GM18517 (cell line): ENCODE results near the gene PLEKHG4B.
"Not testable (repeated sequence)": the region's sequence is repeated elsewhere in the genome, so short reads cannot be mapped to it uniquely, and the experiment has no call there.

Source experiments
- ATAC-seq: cut with Tn5 transposase; IDR thresholded peaks from one replicate; pipeline ENCODE4 v1.9.1; 2021; ENCODE audit warnings: mild to moderate bottlenecking, moderate library complexity; ENCODE audit not compliant: unreplicated experiment

The PLEKHG4B gene

DNA sequence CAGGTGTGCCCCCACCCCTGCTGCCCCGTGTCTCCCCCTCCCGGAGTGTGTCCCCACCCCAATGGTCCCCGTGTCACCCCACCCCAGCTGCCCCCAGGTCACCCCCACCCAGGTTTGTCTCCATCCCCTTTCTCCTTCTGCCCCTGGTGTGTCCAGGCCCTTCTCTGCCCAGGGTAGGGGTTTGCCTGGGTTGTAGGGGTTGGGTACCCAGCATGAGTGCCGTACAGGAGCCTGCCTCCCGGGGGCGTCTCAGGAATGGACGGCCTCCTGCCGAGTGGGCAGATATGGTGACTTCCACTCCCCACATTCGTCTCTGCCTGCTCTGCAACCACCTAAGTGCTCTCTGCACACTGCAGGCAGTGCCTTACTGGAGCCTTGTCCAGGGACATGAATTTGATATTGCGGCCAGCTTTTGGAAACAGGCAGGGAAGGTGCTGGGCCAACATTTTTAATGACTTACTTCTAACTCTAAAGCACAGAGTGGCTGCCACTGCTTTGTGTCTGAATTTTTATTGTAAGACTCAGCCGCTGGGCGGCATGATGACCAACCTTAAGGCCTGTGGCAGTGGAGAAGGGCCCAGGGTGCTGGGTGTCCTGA lies 106.0 kb downstream of the PLEKHG4B start:
- ATAC-seq, result no peak

DNA sequence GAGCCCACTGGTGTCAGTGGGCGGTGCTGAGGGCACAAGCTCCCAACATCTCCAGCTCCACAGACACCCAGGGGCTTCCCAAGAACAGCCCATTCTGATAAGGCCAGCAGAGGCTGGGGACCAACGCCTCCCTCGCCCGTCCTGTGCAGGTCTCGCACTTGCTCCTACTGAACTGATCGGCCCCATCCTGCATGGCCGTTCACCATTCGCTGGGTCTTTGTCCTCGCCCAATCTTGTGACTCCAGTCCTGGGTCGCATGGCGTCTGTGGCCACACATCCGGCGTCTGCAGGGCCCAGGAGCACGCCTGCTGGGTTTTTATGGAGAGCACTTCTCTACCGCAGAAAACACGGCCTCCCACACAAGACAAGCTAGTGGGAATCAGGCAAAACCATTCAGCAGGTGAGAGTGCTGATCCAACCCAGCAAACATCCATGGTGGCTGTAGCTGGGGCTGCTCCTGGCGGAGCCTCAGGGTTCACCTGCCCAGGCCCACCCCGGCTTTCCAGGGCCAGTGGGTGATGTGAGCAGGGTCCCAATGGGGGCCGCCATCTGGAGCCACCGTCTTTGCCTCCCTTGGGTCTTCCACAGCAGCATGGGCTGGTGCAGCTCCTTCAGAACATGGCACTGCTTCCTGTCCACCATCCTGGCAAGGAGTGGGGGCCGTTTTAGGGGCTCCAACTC lies 106.7 kb downstream of the PLEKHG4B start:
- ATAC-seq, result no peak

DNA sequence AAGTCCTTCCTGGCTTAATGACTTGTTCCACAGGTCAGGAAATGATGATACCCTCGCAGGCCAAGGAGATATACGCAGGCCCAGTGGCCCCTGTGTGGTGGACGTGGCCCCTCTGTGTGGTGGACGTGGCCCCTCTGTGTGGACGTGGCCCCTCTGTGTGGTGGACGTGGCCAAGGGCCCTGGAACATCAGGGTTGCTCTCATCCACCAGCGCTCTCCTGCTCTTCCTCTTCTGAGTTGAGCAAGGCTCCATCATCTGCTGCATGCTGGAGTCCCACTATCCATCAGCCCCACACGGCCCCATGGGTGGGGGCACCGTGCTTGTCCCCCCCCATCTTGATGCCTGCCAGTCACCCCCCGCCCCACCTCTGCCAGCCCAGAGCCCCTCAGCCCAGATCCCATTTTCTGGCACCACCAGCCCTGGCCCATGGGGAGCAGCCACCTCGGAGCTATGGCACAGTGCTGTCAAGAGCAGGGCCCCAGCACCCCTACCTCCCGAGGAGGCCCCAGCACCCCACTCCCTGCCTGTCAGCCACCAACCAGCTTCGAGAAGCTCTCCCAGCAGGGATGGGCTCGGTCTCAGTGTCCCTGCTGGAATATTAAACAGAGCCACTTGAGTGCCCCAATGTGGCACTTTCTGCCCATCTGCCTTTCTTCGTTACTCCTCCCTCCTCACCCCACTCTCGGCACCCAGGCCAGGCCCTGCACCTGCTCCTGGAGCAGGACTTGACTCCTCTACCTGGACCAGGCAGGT lies 107.4 kb downstream of the PLEKHG4B start:
- no peak for ATAC-seq

DNA sequence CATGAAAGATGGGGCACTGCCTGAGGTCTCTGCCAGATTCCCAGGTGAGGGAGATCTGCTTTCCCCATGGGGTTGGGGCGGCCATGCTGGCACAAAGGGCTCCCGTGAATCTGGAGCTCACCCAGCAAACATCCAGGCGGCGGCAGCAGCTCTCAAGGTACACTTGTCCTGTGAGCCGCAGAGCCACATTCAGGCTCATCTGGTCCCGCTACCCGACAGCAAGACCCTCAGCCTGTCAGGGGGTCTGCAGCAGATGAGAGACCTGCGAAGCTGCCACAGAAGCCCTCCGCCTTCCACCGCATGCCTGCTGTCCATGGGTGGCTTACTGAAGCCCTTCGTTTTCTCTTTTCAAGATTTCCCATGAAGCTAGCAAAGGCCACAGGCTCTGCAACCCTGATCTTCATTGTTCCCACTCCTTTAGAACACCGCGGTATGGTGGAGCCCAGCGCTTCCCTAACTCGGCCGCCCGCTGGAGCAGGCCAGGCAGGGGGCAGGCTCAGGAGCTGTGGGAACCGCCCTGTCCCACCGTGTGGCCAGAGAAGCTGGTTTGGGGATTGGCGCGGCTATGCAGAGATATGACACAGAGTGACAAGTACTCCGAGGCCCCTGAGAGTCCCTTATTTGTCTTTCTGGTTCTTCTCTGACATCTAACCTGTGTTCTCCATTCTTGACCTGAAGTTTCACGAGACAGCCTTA lies 108.1 kb downstream of the PLEKHG4B start:
- no peak for ATAC-seq

DNA sequence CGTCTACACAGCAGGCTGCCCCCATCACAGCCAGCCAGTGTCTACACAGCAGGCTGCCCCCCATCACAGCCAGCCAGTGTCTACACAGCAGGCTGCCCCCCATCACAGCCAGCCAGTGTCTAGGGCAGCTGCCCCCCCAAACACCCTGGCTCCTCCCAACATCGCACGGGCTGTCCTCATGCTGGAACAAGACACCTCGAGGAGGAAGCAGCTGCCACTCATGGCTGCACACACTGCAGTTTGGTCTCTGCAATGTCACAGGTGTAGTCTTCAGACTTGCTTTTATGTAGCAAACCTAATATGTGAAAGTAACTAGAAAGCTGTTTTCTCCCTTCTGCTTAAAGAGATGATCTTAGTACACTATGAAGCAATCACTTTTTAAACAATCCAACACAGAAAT lies 109.0 kb downstream of the PLEKHG4B start:
- no peak for ATAC-seq

DNA sequence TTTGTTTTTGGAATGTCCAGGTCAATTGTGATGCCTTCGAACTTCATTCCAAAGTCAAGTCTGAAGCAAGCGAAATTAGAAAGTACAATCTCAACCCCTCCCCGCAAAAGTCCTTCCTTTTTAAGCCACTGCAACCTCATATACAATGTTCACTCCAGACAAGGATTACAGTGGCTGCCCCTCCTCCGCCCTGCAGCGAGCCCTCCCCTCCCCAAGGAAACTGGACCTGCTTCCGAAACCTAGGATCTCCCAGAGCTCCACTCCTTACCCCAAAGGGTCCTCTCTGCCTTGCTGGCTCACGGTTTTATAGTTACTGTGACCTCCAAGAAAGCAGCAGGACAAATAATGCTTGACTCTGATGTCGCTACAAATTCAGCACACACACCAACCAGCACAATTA lies 109.7 kb downstream of the PLEKHG4B start:
- ATAC-seq, result no peak

DNA sequence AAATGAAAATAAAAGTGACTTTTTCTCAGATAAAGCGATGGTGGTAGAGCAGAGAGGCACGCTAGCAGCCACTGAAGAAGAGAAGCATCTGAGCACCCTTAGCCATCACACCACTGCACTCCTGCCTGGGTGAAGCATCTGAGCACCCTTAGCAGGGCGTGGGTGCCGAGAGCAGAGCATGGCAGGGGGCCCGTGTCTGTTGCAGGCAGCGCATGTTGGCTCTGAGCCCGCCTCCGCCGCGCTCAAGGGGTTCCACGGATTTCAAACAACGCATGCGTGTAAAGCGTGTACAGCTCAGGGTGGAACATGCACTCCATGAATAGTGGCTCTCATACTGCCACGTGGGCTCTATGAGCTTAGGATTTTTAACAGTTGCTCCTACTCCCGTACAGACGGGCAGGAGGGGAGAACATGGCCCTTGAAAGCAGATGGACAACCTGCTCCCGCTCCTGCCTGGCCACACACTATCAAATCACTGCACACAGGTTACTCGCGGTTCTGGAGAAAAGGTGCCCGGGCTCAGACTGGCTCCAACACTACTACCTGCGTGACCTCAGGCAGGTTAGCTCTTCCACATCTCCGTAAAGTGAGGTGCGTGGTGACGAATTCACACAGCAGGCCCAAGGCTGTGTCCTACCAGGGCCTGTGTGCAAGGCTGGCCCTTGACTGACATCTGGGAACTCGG lies 111.4 kb downstream of the PLEKHG4B start:
- no peak for ATAC-seq

DNA sequence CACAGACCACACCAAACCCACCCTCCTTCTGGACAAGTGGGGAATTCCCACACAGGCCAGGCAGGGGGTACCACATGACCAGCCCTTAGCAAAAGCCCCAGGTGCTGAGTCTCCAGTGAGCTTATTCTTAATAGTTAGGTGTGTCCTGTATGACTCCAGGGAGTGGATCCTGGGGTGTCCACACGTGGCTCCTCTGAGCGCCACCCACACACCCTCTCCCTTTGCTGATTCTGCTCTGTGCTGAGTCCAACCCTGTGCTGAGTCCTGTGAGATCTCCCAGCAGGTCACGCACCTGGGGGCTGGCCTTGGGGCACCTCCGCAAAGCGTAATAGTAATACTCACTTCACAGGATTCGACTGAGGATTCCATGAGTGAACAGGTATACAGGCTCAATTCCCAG lies 112.0 kb downstream of the PLEKHG4B start:
- ATAC-seq, result no peak

DNA sequence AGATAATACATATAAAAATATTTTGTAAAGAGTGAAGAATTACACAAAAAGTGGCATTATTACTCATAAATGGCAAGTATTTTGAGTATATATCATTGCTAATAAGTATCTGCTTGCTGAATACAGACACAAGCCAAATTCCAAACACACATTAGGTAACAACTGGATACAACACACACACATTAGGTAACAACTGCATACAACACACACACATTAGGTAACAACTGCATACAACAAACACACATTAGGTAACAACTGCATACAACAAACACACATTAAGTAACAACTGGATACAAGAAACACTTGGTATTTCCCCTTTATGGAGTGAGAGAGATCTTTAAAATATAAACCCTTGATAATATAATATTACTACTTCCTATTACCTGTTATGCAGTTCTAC lies 112.5 kb downstream of the PLEKHG4B start:
- ATAC-seq, result no peak

DNA sequence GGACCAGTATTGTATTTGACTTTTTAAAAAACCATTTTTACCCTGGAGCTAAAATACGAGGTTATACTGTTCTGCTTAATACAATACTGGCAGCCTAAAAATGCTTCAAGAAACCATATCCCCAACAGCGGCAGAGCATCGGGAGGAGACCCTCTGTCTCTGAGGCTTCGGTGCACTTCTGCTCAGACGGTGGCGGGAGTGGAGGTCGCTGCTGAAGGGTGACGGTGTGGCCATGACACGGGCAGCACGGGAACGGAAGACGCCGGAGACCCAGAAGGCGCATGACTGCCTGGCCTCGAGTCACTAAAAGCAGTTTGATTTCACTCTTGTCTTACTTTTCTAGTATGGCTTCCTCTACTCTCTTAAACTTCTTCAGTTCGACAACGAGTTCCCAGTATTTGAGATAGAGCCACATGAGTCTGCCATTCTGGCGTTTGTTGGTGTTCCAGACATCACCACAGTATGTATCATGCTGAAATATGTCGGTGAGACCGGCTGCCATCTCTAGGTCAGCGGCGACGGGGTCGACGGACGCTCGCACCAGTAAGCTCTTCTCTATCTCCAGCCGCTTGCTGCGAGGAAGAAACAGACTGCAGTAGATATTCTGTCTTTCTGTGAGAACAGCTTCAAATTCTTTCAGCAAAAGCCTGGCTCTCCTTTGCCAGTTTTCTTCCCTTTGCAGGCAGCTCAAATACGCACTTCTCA lies 113.2 kb downstream of the PLEKHG4B start:
- no peak for ATAC-seq

DNA sequence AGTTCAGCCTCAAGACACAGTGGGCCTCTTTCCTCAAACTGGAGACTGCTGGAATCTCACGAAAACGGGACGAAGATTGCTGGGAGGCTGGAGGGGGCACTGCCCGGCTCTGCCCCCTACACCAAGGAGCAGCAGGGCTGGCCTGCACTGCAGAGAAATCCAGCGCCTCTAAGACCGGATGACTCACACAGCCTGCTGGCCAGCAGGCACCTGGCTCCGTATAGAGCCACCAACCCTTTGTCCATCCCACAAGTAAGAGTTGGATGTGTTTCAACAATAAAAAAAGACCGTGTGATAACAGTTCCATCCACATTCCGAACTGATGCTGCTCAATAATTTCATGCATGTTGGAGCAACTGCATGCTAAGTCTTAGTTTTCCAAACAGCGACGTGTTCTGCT lies 114.4 kb downstream of the PLEKHG4B start:
- no peak for ATAC-seq

DNA sequence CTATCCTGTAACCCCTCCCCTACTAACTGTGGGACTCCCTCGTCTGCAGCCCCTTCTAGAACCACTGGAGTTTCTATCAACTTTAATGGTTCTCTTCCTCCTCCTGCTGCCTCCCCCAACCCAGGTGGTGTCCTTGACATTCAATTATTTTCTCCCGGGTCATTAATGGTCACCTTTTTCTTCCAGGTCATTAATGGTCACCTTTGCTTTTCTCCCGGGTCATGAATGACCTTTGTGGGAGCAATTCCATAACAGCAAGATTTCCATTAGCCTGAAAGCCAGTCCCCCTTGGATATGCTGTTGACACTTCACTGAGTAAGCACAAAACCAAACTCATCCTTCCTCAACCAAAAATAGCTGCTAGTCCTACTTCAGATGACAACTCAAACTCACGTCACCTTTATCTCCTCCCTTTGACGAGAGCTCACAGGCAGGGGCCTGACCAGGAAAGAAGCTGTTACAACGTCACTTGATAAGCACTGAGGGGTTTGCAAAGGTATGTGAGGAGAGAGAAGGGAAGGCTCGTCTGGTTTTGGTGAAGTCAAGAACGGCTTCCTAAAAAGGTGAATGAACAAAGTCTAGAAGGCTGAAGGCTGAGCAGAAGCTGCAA lies 115.1 kb downstream of the PLEKHG4B start:
- no peak for ATAC-seq

DNA sequence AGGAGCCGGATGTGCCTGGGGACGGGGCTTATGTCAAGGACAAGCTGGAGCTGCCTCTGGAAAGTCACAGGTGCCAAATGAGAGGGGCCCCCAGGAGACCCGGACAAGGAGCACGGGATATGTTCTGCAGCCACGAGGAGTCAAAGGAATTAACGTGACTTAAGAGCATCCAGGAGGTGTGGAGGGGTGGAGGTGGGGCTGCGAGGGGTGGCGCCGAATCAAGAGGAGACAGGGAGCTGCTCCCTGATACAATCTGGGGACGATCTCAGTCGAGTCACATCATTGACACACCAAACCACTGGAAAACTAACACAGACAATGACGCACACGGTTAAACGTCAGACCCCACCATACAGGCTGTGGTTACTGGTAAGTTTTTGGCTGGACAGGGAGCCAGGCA lies 115.6 kb downstream of the PLEKHG4B start:
- no peak for ATAC-seq

DNA sequence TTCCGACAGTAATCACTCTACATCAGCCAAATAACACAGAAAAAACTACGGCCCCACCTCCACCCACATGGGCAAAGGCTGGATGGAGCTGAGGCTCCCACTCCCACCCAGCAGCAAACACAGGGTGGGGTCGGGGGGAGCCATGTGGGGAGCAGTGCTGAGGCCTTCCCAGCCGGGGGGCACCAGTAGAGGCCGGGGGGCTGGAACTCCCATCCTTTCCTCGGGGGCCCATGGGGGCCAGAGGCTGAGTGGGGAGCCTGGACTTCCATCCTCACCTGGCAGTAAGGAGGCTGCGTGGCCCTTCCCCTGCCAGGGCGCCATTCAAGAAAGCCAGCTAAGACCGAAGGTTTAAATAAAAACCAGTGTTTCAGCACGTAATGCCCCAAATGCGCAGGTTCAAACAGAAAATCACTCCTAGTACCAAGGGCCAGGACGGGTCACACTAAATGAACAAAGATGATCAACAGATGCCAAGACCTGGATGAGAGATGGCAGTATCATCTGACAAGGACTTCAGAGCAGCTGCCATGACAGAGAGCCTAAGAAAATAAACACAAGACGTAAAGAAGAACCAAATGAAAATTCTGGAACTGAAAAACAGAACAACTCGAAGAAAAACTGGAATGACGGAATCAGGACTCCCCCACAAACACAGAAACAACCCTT lies 116.6 kb downstream of the PLEKHG4B start:
- ATAC-seq, result no peak

DNA sequence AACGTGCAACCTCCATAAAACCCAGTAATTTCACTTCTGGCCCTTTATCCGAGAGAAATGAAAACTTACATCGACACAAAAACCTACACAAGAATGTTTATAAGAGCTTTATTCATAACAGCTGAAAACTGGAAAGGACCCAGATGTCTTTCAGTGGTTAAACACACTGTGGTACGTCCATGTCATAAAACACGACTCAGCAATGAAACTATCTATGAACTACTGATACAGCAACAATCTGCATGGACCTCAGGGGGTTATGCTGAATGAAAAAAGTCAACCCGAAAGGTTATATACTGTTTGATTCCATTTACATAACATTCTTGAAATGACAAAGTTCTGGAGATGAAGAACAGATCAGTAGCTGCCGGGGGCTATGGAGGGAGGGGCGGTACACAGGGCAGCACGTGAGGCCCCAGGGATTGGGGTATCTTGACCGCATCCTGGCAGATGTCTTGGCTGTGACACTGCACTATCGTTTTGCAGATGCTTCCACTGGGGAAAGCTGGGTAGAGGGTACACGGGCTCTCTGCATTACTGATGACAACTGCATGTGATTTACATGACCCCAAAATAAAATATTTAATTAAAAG lies 121.9 kb downstream of the PLEKHG4B start:
- no peak for ATAC-seq

DNA sequence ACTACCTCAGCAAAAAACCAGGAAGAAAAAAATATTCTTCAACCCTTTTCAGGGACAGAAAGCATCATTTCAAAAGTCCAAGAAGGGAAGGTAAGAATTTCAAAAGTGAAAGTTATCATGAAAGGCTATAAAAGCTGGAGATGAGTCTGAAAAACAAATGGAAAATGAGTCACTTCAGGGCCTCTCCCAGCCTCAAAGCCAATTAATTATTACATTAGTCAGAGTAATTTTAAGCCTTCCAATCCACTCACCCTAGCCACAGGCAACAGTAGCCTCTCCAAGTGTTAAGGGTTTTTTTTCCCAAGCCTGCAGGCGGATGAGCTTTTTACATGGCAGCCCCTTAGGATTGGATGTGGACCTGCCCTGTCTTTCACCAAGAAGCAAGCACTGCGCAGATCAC lies 123.3 kb downstream of the PLEKHG4B start:
- ATAC-seq, result not testable (repeated sequence)

DNA sequence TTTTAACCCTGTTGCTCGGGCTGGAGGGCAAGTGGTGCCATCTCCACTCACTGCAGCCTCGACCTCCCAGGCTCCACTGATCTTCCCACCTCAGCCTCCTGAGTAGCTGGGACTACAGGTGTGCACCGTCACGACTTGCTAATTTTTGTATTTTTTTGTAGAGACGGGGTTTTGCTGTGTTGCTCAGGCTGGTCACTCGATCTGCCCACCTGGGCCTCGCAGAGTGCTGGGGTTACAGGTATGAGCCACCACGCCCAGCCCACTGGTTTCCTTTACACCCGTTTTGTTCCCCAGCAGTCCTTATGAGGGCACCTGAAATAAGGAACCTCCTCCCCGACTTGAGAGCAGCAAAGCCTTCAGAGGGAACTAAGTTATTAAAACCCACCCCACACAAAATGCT lies 124.1 kb downstream of the PLEKHG4B start:
- not testable (repeated sequence) for ATAC-seq

DNA sequence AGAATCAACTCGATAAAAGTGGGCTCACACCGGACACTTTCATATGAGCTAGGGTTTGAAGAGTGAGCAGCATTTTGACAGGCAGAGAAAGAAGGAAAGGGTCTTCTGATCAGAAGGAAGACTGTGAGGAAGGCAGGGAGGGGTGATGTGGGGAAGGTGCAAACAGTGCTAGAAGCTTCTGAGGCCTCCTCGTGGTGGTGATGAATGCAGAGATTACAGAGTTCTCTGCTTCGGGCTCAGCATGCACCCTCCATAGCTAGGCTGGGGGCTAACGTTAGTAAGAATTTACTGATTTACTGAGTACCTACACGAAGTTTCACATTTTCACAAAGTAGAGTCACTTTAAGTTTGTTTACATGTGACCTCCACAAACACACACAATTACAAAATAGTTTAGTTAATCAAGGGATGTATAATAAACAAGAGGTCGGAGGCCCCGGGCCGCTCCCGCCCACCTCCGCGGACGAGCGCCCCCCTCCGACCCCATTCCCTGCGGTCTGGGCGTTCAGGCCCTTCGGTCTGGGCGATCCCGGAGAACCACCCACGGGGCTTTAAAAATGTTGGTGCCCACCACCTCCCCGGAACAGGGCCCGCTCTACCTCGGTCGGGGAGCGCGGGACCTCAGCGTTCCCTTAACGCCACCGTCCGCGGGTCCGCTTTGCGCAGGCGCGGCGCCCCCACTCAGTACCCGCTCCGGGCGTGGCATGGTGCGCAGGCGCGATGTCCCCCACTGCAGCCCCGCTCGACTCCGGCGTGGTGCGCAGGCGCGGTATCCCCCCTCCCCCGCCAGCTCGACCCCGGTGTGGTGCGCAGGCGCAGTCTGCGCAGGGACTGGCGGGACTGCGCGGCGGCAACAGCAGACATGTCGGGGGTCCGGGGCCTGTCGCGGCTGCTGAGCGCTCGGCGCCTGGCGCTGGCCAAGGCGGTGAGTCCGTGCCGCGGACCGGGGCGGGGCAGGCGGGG lies 125.8 kb downstream of the PLEKHG4B start, which contains the start of the genes CCDC127 and SDHA:
CCDC127 (minus strand) TSS at position 660 of the 963 bp plus-strand sequence. CDS start 1,304 bp downstream, outside the sequence.
SDHA (plus strand) TSS at position 827 of the 963 bp plus-strand sequence; CDS start at position 863, 36 bp downstream.
- ATAC-seq, result peak; percentile 49
